GM10847 (cell line): ENCODE results near the gene NMRAL1.

ENCODE experiments used
- POLR2A ChIP-seq: IDR thresholded peaks from 2 replicates; pipeline ENCODE4 v1.6.1; 2011; ENCODE audit not compliant: insufficient read length; ENCODE audit errors: extremely low read depth

NMRAL1 gene

GRCh38 chr16:4425378-4426020 lies 48.9 kb downstream of the NMRAL1 start, which contains the start of gene DNAJA3:
Gene DNAJA3 (plus strand): TSS chr16:4425868. CDS start chr16:4425882, 14 bp downstream.
- TF ChIP-seq POLR2A, result peak; percentile 81

- TF ChIP-seq POLR2A, result no peak
Observed at GRCh38 chr16:4420505-4421105, 53.8 kb downstream of the NMRAL1 start.

GRCh38 chr16:4419402-4419959 lies 54.9 kb downstream of the NMRAL1 start:
- TF ChIP-seq POLR2A, result no peak

- TF ChIP-seq POLR2A, result peak; percentile 72
Observed at GRCh38 chr16:4416200-4417032, 58.0 kb downstream of the NMRAL1 start, which contains the start of gene CORO7. Gene CORO7 (minus strand): TSS chr16:4416596. CDS start chr16:4416518, 78 bp downstream.

- TF ChIP-seq POLR2A, result peak; percentile 18
Observed at GRCh38 chr16:4415538-4416199, 58.8 kb downstream of the NMRAL1 start.

GRCh38 chr16:4414187-4414917 lies 60.1 kb downstream of the NMRAL1 start:
- TF ChIP-seq POLR2A, result no peak

- TF ChIP-seq POLR2A, result no peak
Observed at GRCh38 chr16:4412854-4413253, 61.6 kb downstream of the NMRAL1 start.

GRCh38 chr16:4412159-4412558 lies 62.3 kb downstream of the NMRAL1 start:
- TF ChIP-seq POLR2A, result no peak
